Endothelial cell of umbilical vein (primary cell): ENCODE results near the gene TSPAN13. TPM values are rescaled to one million over a fixed set of nuclear protein-coding genes. Genes with fewer than 3 reads are reported as not detected.

Experiments
- BruUV-seq: library from RNA; stranded (reverse); fragments of 400-500 nt; replicated peaks from 2 replicates; lab custom pipeline; 2021; lab: Mats Ljungman, UMichigan
- CTCF ChIA-PET: fragments of 300-600, 350-600 bp; sonication (Branson Sonifier 250); formaldehyde crosslinking; loops from one replicate; lab custom pipeline; 2021; ENCODE audit warnings: antibody characterized with exemption, inconsistent platforms; lab: Charles Lee
- POLR2A ChIA-PET: fragments of 300-600, 350-600 bp; sonication (Branson Sonifier 250); formaldehyde crosslinking; loops from one replicate; lab custom pipeline; 2021; ENCODE audit warnings: antibody characterized with exemption, inconsistent platforms; lab: Charles Lee
- DNase-seq: peaks from one replicate; pipeline ENCODE4 v3.0.0-alpha.2; 2011; ENCODE audit warnings: low read depth, low spot score
- FAIRE-seq: peaks from 2 replicates; lab custom pipeline; 2011; peaks lifted over from hg19 to GRCh38; lab: Jason Lieb, UNC
- H2AFZ ChIP-seq: 2 replicates; pipeline ENCODE4 v1.6.0; 2012; ENCODE audit warnings: low read depth, low read length, control low read depth, inconsistent platforms
- H3K27ac ChIP-seq: 2 replicates; pipeline ENCODE4 v1.5.1; 2011; ENCODE audit warnings: low read depth, mild to moderate bottlenecking, control low read depth, low read length, moderate library complexity; ENCODE audit not compliant: insufficient read depth
- H3K27me3 ChIP-seq, 2 experiments: 2 replicates each; pipeline versions ENCODE4 v1.6.0 to v1.6.1; 2011; ENCODE audit warnings: low read length in 2 of 2, mixed read lengths in 1 of 2; ENCODE audit not compliant: control insufficient read depth in 2 of 2, insufficient read depth in 2 of 2
- H3K36me3 ChIP-seq, 2 experiments: 2 replicates in 1 of 2; 3 replicates in 1 of 2; pipeline ENCODE4 v1.5.1; 2011; ENCODE audit warnings: low read length in 2 of 2, mild to moderate bottlenecking in 1 of 2, moderate library complexity in 1 of 2; ENCODE audit not compliant: control insufficient read depth in 2 of 2, insufficient read depth in 2 of 2; ENCODE audit errors: extremely low read depth in 1 of 2
- H3K4me1 ChIP-seq: 3 replicates; pipeline ENCODE4 v1.5.1; 2011; ENCODE audit warnings: mild to moderate bottlenecking, low read length; ENCODE audit not compliant: control insufficient read depth, insufficient read depth; ENCODE audit errors: extremely low read depth
- H3K4me2 ChIP-seq: 2 replicates; pipeline ENCODE4 v1.6.1; 2011; ENCODE audit warnings: low read length, control low read depth, mixed read lengths; ENCODE audit not compliant: insufficient read depth
- H3K4me3 ChIP-seq, 3 experiments: fragments of 200-600 bp in 1 of 3; sonication (generic), shearing (Covaris generic) in 1 of 3; replicated peaks in 1 of 3; 2 replicates each; pipeline ENCODE4 v1.5.1; 2011 to 2016; ENCODE audit warnings: control low read depth in 3 of 3, low read length in 3 of 3, mild to moderate bottlenecking in 2 of 3, inconsistent platforms in 1 of 3, low read depth in 1 of 3, moderate library complexity in 1 of 3; ENCODE audit not compliant: insufficient read depth in 1 of 3
- H3K79me2 ChIP-seq: 2 replicates; pipeline ENCODE4 v1.6.0; 2012; ENCODE audit warnings: low read length, inconsistent platforms; ENCODE audit not compliant: control insufficient read depth, insufficient read depth
- H3K9ac ChIP-seq: replicated peaks from 2 replicates; pipeline ENCODE3; 2011; ENCODE audit warnings: low read length, control low read depth; ENCODE audit not compliant: insufficient read depth; ENCODE audit errors: extremely low read depth
- H3K9me1 ChIP-seq: replicated peaks from 3 replicates; pipeline ENCODE4 v1.6.0; 2011; ENCODE audit warnings: mild to moderate bottlenecking, low read length; ENCODE audit not compliant: control insufficient read depth, insufficient read depth; ENCODE audit errors: extremely low read depth
- H3K9me3 ChIP-seq: replicated peaks from 2 replicates; pipeline ENCODE4 v1.5.1; 2012; ENCODE audit warnings: low read length, inconsistent platforms; ENCODE audit not compliant: control insufficient read depth, insufficient read depth
- H4K20me1 ChIP-seq: replicated peaks from 2 replicates; pipeline ENCODE3; 2011; ENCODE audit warnings: mild to moderate bottlenecking, low read length; ENCODE audit not compliant: control insufficient read depth, insufficient read depth; ENCODE audit errors: extremely low read depth
- EZH2 ChIP-seq: IDR thresholded peaks from 2 replicates; pipeline ENCODE4 v1.6.1; 2012; ENCODE audit warnings: borderline replicate concordance, low read depth, mild to moderate bottlenecking, moderate library complexity, low read length, inconsistent platforms; ENCODE audit not compliant: severe bottlenecking
- FOS ChIP-seq: IDR thresholded peaks from 2 replicates; pipeline ENCODE4 v1.6.1; 2011; ENCODE audit warnings: mild to moderate bottlenecking, low read length, moderate library complexity, borderline replicate concordance; ENCODE audit not compliant: insufficient read depth
- GATA2 ChIP-seq: IDR thresholded peaks from 2 replicates; pipeline ENCODE4 v1.7.0; 2011; ENCODE audit warnings: low read depth, mild to moderate bottlenecking, moderate library complexity, mixed read lengths, low read length; ENCODE audit not compliant: insufficient read length, insufficient read depth
- JUN ChIP-seq: IDR thresholded peaks from 2 replicates; pipeline ENCODE4 v1.6.1; 2011; ENCODE audit warnings: borderline replicate concordance, low read depth; ENCODE audit not compliant: insufficient read length, insufficient read depth
- MYC ChIP-seq: IDR thresholded peaks from one replicate; pipeline ENCODE4 v1.6.1; 2011; ENCODE audit warnings: mild to moderate bottlenecking, low read depth, low read length
- POLR2A ChIP-seq: IDR thresholded peaks from 2 replicates; pipeline ENCODE4 v1.6.1; 2012; ENCODE audit warnings: low read depth, mild to moderate bottlenecking, control low read depth, low read length
- POLR2AphosphoS5 ChIP-seq: IDR thresholded peaks from 2 replicates; pipeline ENCODE4 v1.6.1; 2012; ENCODE audit warnings: low read depth, mild to moderate bottlenecking, control low read depth, low read length, moderate library complexity; ENCODE audit not compliant: insufficient read depth
- dilution Hi-C: fragments of 300-500 bp; cut with MboI; formaldehyde crosslinking; loops from one replicate; pipeline ENCODE4 v1.15.0; 2019; ENCODE audit warnings: low sequenced_read_pairs; ENCODE audit not compliant: extremely low pct_ligation_motif_present
- intact Hi-C: fragments of 100-400 bp; cut with micrococcal nuclease; formaldehyde crosslinking; loops from one replicate; pipeline ENCODE4 v1.10.0; 2022
- polyA plus RNA-seq, 4 experiments: library from polyadenylated mRNA; depleted of rRNA in 3 of 4; stranded (reverse) in 3 of 4; unstranded in 1 of 4; fragments of >200 nt; gene quantifications; 2 replicates each; pipeline versions ENCODE4 v1.2.1 to v1.2.3, GENCODE V29; 2011 to 2012; ENCODE audit warnings: missing spikeins in 1 of 4
- total RNA-seq: library from RNA; stranded (reverse); gene quantifications from 2 replicates; pipeline ENCODE4 v1.2.3, GENCODE V29; 2021
- TF ChIP-seq, protein P1 (sequence below), 2 donors: IDR thresholded peaks; 1 replicate in 1 of 2; 2 replicates in 1 of 2; pipeline ENCODE4 v1.5.1; 2011; ENCODE audit warnings: low read length in 2 of 2, mild to moderate bottlenecking in 2 of 2, moderate library complexity in 2 of 2, control low read depth in 1 of 2, inconsistent platforms in 1 of 2, low read depth in 1 of 2; ENCODE audit not compliant: insufficient read depth in 1 of 2; ENCODE audit errors: extremely low read depth in 1 of 2
- TF ChIP-seq, protein P2 (sequence below): IDR thresholded peaks from 2 replicates; pipeline ENCODE4 v1.6.1; 2011; ENCODE audit not compliant: insufficient read depth, insufficient read length

TSPAN13 gene
- total and polyA plus RNA-seq, 2 donors (not counting 3 experiments of a cell fraction or from before 2014, with no cell fraction given), result 13.3 to 33.0 TPM

DNA sequence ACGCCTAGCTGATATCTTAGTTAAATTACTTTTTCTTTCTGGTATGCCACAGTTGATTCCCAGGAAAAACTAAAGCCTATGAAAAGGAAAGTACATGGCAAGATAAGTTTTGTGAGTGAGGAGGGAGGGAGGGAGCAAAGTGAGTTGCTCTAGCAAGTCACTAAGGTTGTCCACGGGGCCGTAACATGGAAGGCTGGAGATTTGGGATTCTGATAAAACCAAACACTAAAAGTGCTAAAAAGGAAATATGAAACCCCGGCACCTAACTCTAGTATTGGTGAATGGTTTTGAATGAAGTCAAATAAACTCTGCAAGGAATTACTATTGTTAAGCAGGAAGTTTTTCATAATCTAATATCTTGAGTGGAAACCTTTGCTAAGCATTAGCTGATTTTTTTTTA is 49.6 kb downstream of the TSPAN13 start:
- Histone ChIP-seq H3K27me3 (peaks cover 2 to 3% of the 10 kb centered on the region in 2 experiments), H3K9me1 (no peaks in the 10 kb centered on the region), H2AFZ (no peak overlapping the region), H3K36me3 (no peaks in the 10 kb centered on the region), H3K79me2 (no peaks in the 10 kb centered on the region), H4K20me1 (no peaks in the 10 kb centered on the region), H3K4me3 (no peak overlapping the region), H3K9me3 (no peaks in the 10 kb centered on the region), H3K4me2 (no peak overlapping the region), H3K27ac (no peak overlapping the region), H3K4me1 (no peaks in the 10 kb centered on the region), H3K9ac (no peak overlapping the region)
- TF ChIP-seq EZH2, result no peak
- no peak for TF ChIP-seq MYC
- no peak for TF ChIP-seq FOS
- TF ChIP-seq, protein P1, sequence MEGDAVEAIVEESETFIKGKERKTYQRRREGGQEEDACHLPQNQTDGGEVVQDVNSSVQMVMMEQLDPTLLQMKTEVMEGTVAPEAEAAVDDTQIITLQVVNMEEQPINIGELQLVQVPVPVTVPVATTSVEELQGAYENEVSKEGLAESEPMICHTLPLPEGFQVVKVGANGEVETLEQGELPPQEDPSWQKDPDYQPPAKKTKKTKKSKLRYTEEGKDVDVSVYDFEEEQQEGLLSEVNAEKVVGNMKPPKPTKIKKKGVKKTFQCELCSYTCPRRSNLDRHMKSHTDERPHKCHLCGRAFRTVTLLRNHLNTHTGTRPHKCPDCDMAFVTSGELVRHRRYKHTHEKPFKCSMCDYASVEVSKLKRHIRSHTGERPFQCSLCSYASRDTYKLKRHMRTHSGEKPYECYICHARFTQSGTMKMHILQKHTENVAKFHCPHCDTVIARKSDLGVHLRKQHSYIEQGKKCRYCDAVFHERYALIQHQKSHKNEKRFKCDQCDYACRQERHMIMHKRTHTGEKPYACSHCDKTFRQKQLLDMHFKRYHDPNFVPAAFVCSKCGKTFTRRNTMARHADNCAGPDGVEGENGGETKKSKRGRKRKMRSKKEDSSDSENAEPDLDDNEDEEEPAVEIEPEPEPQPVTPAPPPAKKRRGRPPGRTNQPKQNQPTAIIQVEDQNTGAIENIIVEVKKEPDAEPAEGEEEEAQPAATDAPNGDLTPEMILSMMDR (IDR thresholded peaks at IDR 0.05; ENCODE audit: extremely low read depth in 1 of 2, insufficient read depth in 1 of 2, low read depth in 1 of 2, low read length in 2 of 2), result no peak
- no peak for TF ChIP-seq JUN
- TF ChIP-seq GATA2, result no peak
- TF ChIP-seq, protein P2, sequence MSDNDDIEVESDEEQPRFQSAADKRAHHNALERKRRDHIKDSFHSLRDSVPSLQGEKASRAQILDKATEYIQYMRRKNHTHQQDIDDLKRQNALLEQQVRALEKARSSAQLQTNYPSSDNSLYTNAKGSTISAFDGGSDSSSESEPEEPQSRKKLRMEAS, result no peak
- no peak for TF ChIP-seq POLR2AphosphoS5
- no peak for TF ChIP-seq POLR2A
- no peak for DNase-seq
- no TSS peak for BruUV-seq
- intact Hi-C loops, result loop anchor here (5.0 kb wide), 2 partner anchors 106 to 494 kb away; partner anchors contain the start of gene AHR
- CTCF ChIA-PET, result interaction anchor here (0.8 to 9.1 kb wide), 5 partner anchors 70 to 117 kb away, joined by 3 to 149 read pairs (median 4); no protein-coding TSS in a partner anchor
- dilution Hi-C loops, result no loop called here
- FAIRE-seq, result no peak
- POLR2A ChIA-PET, result no interaction called here
